H1 (cell line): ENCODE measurements around the gene CCDC73. TPM values are rescaled to one million over a fixed set of nuclear protein-coding genes. Genes with fewer than 3 reads are reported as not detected.
"Not testable (repeated sequence)": the region's sequence is repeated elsewhere in the genome, so short reads cannot be mapped to it uniquely, and the experiment has no call there.

Source experiments
- CTCF ChIA-PET: fragments of 300-600 bp; sonication (Branson Sonifier 250); formaldehyde crosslinking; loops from one replicate; lab custom pipeline; 2021; ENCODE audit not compliant: partially characterized antibody; lab: Charles Lee
- POLR2A ChIA-PET: fragments of 300-600 bp; sonication (Branson Sonifier 250); formaldehyde crosslinking; loops from one replicate; lab custom pipeline; 2021; ENCODE audit warnings: inconsistent platforms; ENCODE audit not compliant: partially characterized antibody; lab: Charles Lee
- DNase-seq, 2 experiments: peaks; one replicate each; pipeline versions ENCODE4 v3.0.0 to v3.0.0-alpha.2; 2010 to 2022; ENCODE audit warnings: low spot score in 2 of 2, low read depth in 1 of 2, mixed read lengths in 1 of 2
- FAIRE-seq: peaks from 2 replicates; lab custom pipeline; 2011; peaks lifted over from hg19 to GRCh38; lab: Jason Lieb, UNC
- H2AFZ ChIP-seq: 2 replicates; pipeline ENCODE4 v1.8.1; 2012; ENCODE audit warnings: low read length, inconsistent platforms
- H2AK5ac ChIP-seq: 2 replicates; pipeline ENCODE4 v1.6.1; 2013; ENCODE audit warnings: low read depth, low read length
- H2BK120ac ChIP-seq: replicated peaks from 2 replicates; pipeline ENCODE3; 2013; ENCODE audit warnings: low read depth, low read length, inconsistent platforms
- H2BK12ac ChIP-seq: 2 replicates; pipeline ENCODE4 v1.6.1; 2013; ENCODE audit warnings: low read depth, low read length
- H2BK15ac ChIP-seq: 2 replicates; pipeline ENCODE4 v1.6.1; 2013; ENCODE audit warnings: low read length
- H2BK20ac ChIP-seq: 2 replicates; pipeline ENCODE4 v1.6.1; 2013; ENCODE audit warnings: low read length
- H2BK5ac ChIP-seq: 2 replicates; pipeline ENCODE4 v1.6.1; 2013; ENCODE audit warnings: low read depth, low read length
- H3K14ac ChIP-seq: 2 replicates; pipeline ENCODE4 v1.6.1; 2013; ENCODE audit warnings: inconsistent platforms; ENCODE audit not compliant: insufficient read length
- H3K18ac ChIP-seq: 2 replicates; pipeline ENCODE4 v1.6.1; 2013; ENCODE audit warnings: low read length; ENCODE audit errors: extremely low read depth
- H3K23ac ChIP-seq: 2 replicates; pipeline ENCODE4 v1.6.1; 2013; ENCODE audit warnings: inconsistent platforms; ENCODE audit not compliant: insufficient read length
- H3K23me2 ChIP-seq: 2 replicates; pipeline ENCODE4 v1.6.1; 2013; ENCODE audit warnings: low read depth, low read length
- H3K27ac ChIP-seq: 2 replicates; pipeline ENCODE4 v1.6.1; 2011; ENCODE audit warnings: low read depth, low read length, inconsistent platforms
- H3K27me3 ChIP-seq, 4 experiments: replicated peaks in 1 of 4; 1 replicate in 1 of 4; 2 replicates in 3 of 4; pipeline versions ENCODE4 v1.6.1 to v1.8.1; 2011 to 2013; ENCODE audit warnings: low read length in 3 of 4, mild to moderate bottlenecking in 3 of 4, inconsistent platforms in 2 of 4, mixed read lengths in 2 of 4, moderate library complexity in 1 of 4; ENCODE audit not compliant: control insufficient read depth in 3 of 4, insufficient read depth in 3 of 4; ENCODE audit errors: extremely low read depth in 1 of 4
- H3K36me3 ChIP-seq, 4 experiments: 2 replicates each; pipeline versions ENCODE4 v1.6.1 to v1.8.1; 2011 to 2013; ENCODE audit warnings: mild to moderate bottlenecking in 4 of 4, low read length in 3 of 4, moderate library complexity in 2 of 4, control low read depth in 1 of 4, inconsistent platforms in 1 of 4; ENCODE audit not compliant: insufficient read depth in 4 of 4, control insufficient read depth in 2 of 4
- H3K4ac ChIP-seq: replicated peaks from 2 replicates; pipeline ENCODE3; 2013; ENCODE audit warnings: low read length, low read depth, mixed read lengths, inconsistent platforms; ENCODE audit not compliant: insufficient read length
- H3K4me1 ChIP-seq, 4 experiments: replicated peaks in 1 of 4; 1 replicate in 1 of 4; 2 replicates in 3 of 4; pipeline versions ENCODE4 v1.6.1 to v1.8.1; 2011 to 2013; ENCODE audit warnings: low read length in 3 of 4, inconsistent platforms in 2 of 4, mixed read lengths in 1 of 4; ENCODE audit not compliant: insufficient read depth in 4 of 4, control insufficient read depth in 3 of 4
- H3K4me2 ChIP-seq, 2 experiments: 2 replicates each; pipeline versions ENCODE4 v1.6.1 to v1.8.1; 2011 to 2013; ENCODE audit warnings: low read depth in 2 of 2, low read length in 2 of 2, control low read depth in 1 of 2, inconsistent platforms in 1 of 2, mild to moderate bottlenecking in 1 of 2; ENCODE audit not compliant: insufficient read depth in 1 of 2
- H3K4me3 ChIP-seq, 4 experiments: fragments of 200-600, 300-600 bp in 1 of 4; sonication (generic), shearing (Covaris generic), sonication (Bioruptor Twin) in 1 of 4; 2 replicates each; pipeline versions ENCODE4 v1.5.1 to v1.8.1; 2011 to 2016; ENCODE audit warnings: low read length in 4 of 4, low read depth in 3 of 4, control low read depth in 2 of 4, inconsistent platforms in 2 of 4, mild to moderate bottlenecking in 2 of 4, mixed read lengths in 1 of 4, moderate library complexity in 1 of 4; ENCODE audit not compliant: insufficient read depth in 2 of 4; ENCODE audit errors: extremely low read depth in 1 of 4
- H3K56ac ChIP-seq: replicated peaks from 2 replicates; pipeline ENCODE3; 2013; ENCODE audit warnings: low read depth, mild to moderate bottlenecking, mixed read lengths, low read length, inconsistent platforms; ENCODE audit not compliant: insufficient read length
- H3K79me1 ChIP-seq: 2 replicates; pipeline ENCODE4 v1.6.1; 2013; ENCODE audit warnings: low read depth, low read length, control low read depth
- H3K79me2 ChIP-seq, 2 experiments: 2 replicates each; pipeline versions ENCODE4 v1.6.1 to v1.8.1; 2012 to 2013; ENCODE audit warnings: low read length in 2 of 2, mild to moderate bottlenecking in 2 of 2, inconsistent platforms in 1 of 2; ENCODE audit not compliant: insufficient read depth in 2 of 2, control insufficient read depth in 1 of 2
- H3K9ac ChIP-seq, 4 experiments: replicated peaks in 1 of 4; 1 replicate in 1 of 4; 2 replicates in 3 of 4; pipeline versions ENCODE4 v1.6.1 to v1.8.1; 2011 to 2013; ENCODE audit warnings: low read depth in 3 of 4, low read length in 3 of 4, control low read depth in 2 of 4, mild to moderate bottlenecking in 2 of 4, moderate library complexity in 2 of 4, inconsistent platforms in 1 of 4; ENCODE audit errors: extremely low read depth in 1 of 4
- H3K9me3 ChIP-seq, 2 experiments: 2 replicates each; pipeline versions ENCODE4 v1.6.1 to v1.8.1; 2012 to 2013; ENCODE audit warnings: mild to moderate bottlenecking in 2 of 2, moderate library complexity in 2 of 2, control low read depth in 1 of 2, inconsistent platforms in 1 of 2, low read depth in 1 of 2, low read length in 1 of 2, mixed read lengths in 1 of 2; ENCODE audit not compliant: insufficient read depth in 2 of 2
- H4K20me1 ChIP-seq, 2 experiments: replicated peaks in 1 of 2; 2 replicates each; pipeline versions ENCODE3 to v1.8.1; 2011 to 2013; ENCODE audit warnings: inconsistent platforms in 2 of 2, low read length in 2 of 2, mild to moderate bottlenecking in 1 of 2; ENCODE audit not compliant: insufficient read depth in 2 of 2, control insufficient read depth in 1 of 2
- H4K5ac ChIP-seq: 2 replicates; pipeline ENCODE4 v1.6.1; 2013; ENCODE audit warnings: low read length, low read depth, mixed read lengths, inconsistent platforms; ENCODE audit not compliant: insufficient read length
- H4K8ac ChIP-seq: 2 replicates; pipeline ENCODE4 v1.8.0; 2013; ENCODE audit warnings: mild to moderate bottlenecking, moderate library complexity, low read length, inconsistent platforms; ENCODE audit not compliant: insufficient read depth; ENCODE audit errors: extremely low read depth
- H4K91ac ChIP-seq: replicated peaks from 2 replicates; pipeline ENCODE3; 2013; ENCODE audit warnings: low read length, mixed read lengths, inconsistent platforms; ENCODE audit not compliant: insufficient read length
- WGBS, 2 experiments: shearing (Covaris generic) in 1 of 2; methylation state at CpG; one replicate each; pipeline versions ENCODE4 v1.1.6 to v1.1.7; 2013 to 2015; ENCODE audit warnings: low lambda C conversion rate in 2 of 2, mixed read lengths in 2 of 2, inconsistent platforms in 1 of 2, low coverage in 1 of 2, missing lambda C conversion rate in 1 of 2; ENCODE audit not compliant: insufficient replicate concordance in 2 of 2, insufficient coverage in 1 of 2, insufficient read length in 1 of 2; ENCODE audit errors: extremely low coverage in 1 of 2, missing lambda C conversion rate in 1 of 2; 5-methylcytosine and 5-hydroxymethylcytosine counted together
- polyA plus RNA-seq, 7 experiments: library from polyadenylated mRNA; depleted of rRNA in 3 of 7; stranded (reverse) in 5 of 7; unstranded in 2 of 7; fragments of >200 nt in 5 of 7; fragments of 200-250 nt in 2 of 7; gene quantifications; 1 replicate in 5 of 7; 2 replicates in 1 of 7; 4 replicates in 1 of 7; pipeline versions ENCODE4 v1.2.1 to v1.2.3, GENCODE V29; 2011 to 2013; ENCODE audit warnings: missing spikeins in 2 of 7, mixed read lengths in 2 of 7
- total RNA-seq: library from RNA; stranded (reverse); fragmentation: NEBNext Ultra II Directional; extraction: Animal tissue kit (Norgen Biotek cat#: 25700); gene quantifications from 2 replicates; pipeline ENCODE4 v1.2.1, GENCODE V29; 2021

CCDC73 gene
- total and polyA plus RNA-seq, 2 of the 8 experiments (the other 6 are each of a cell fraction or from before 2014, with no cell fraction given), result not detected

DNA sequence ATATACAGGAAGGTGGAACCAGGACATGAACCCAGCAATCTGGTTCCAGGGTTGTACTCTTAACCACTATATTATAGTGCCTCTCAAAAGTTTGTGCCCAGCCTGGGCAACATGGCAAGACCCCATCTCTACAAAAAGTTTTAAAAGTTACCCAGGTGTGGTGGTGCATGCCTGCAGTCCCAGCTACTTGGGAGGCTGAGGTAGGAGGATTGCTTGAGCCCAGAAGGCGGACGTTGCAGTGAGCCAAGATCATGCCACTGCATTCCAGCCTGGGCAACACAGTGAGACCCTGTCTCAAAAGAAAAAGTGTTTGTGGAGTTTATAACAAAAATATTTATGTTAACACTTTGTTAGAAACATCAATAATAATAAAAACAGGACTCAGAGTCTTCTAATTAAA is 13.6 kb downstream of the CCDC73 start:
- H3K4me1 ChIP-seq, H3K9ac ChIP-seq, H4K91ac ChIP-seq, H2AFZ ChIP-seq, H4K20me1 ChIP-seq, H2BK12ac ChIP-seq, H3K4ac ChIP-seq, H3K79me2 ChIP-seq, H2BK15ac ChIP-seq, H3K27ac ChIP-seq, H3K23ac ChIP-seq, H3K36me3 ChIP-seq, H3K79me1 ChIP-seq, H3K9me3 ChIP-seq, H2AK5ac ChIP-seq, FAIRE-seq, H2BK20ac ChIP-seq, DNase-seq, POLR2A ChIA-PET, H3K14ac ChIP-seq, H3K4me2 ChIP-seq, H3K4me3 ChIP-seq, H3K56ac ChIP-seq, H4K5ac ChIP-seq, H3K18ac ChIP-seq, H2BK120ac ChIP-seq, H4K8ac ChIP-seq, H2BK5ac ChIP-seq, H3K27me3 ChIP-seq, H3K23me2 ChIP-seq: not testable (repeated sequence)
- CTCF ChIA-PET, result interaction anchor here (1.0 to 1.5 kb wide), 2 partner anchors 12 to 60 kb away, joined by 3 to 6 read pairs; no protein-coding TSS in a partner anchor
- WGBS, 2 experiments, result 90% methylated on average over 2 of the region's 2 CpGs; no CpG with 5 or more reads in 1 of the 2 experiments
